K562 (cell line): ENCODE results near the gene SMCHD1. TPM values are rescaled to one million over a fixed set of nuclear protein-coding genes. Genes with fewer than 3 reads are reported as not detected.

Experiments used
- BCL6 ChIP-seq: fragments of 250-450 bp; sonication (Bioruptor Pico); IDR thresholded peaks from 2 replicates; pipeline ENCODE4 v1.4.0; 2020
- BRD9 ChIP-seq: fragments of 450-650 bp; IDR thresholded peaks from 2 replicates; pipeline ENCODE4 v1.6.1; 2018; ENCODE audit warnings: low read depth; ENCODE audit not compliant: partially characterized antibody
- CHD1 ChIP-seq: fragments of 200-600 bp; sonication (generic); IDR thresholded peaks from one replicate; pipeline ENCODE4 v1.6.1; 2012; ENCODE audit warnings: mild to moderate bottlenecking, moderate library complexity, low read length, inconsistent platforms
- DIDO1 ChIP-seq: fragments of 450-650 bp; IDR thresholded peaks from 2 replicates; pipeline ENCODE4 v1.6.1; 2016; ENCODE audit warnings: low read depth, missing biosample characterization, missing genetic modification characterization
- HMGN3 ChIP-seq: IDR thresholded peaks from 2 replicates; pipeline ENCODE4 v1.6.1; 2011; ENCODE audit warnings: borderline replicate concordance, low read depth, mild to moderate bottlenecking, mixed read lengths, low read length; ENCODE audit not compliant: insufficient read length; ENCODE audit errors: extremely low read depth
- LCOR ChIP-seq: sonication (generic); formaldehyde crosslinking; IDR thresholded peaks from 2 replicates; pipeline ENCODE4 v1.8.0; 2022; ENCODE audit warnings: mild to moderate bottlenecking, missing genetic modification reagents
- MAZ ChIP-seq, 2 experiments: fragments of 450-650 bp in 1 of 2; sonication (generic) in 1 of 2; formaldehyde crosslinking; IDR thresholded peaks in 1 of 2; conservative IDR thresholded peaks in 1 of 2; 2 replicates each; pipeline versions ENCODE4 v1.4.0 to v1.5.0; 2020; ENCODE audit warnings: mild to moderate bottlenecking in 1 of 2, missing genetic modification reagents in 1 of 2
- MBD2 ChIP-seq: sonication (generic); IDR thresholded peaks from 2 replicates; pipeline ENCODE4 v1.6.1; 2016; ENCODE audit warnings: low read depth, borderline replicate concordance
- MCM2 ChIP-seq: fragments of 450-650 bp; IDR thresholded peaks from 2 replicates; pipeline ENCODE4 v1.6.1; 2017; ENCODE audit warnings: low read depth, mild to moderate bottlenecking
- MECOM ChIP-seq: fragments of 250-450 bp; sonication (Bioruptor Pico); IDR thresholded peaks from 2 replicates; pipeline ENCODE4 v1.8.0; 2022; ENCODE audit warnings: inconsistent platforms
- MED1 ChIP-seq: sonication (generic); formaldehyde crosslinking; IDR thresholded peaks from 2 replicates; pipeline ENCODE4 v1.8.1; 2023; ENCODE audit warnings: missing genetic modification reagents, borderline replicate concordance
- MYBL2 ChIP-seq, 2 experiments: fragments of 450-650 bp in 1 of 2; sonication (generic) in 1 of 2; formaldehyde crosslinking in 1 of 2; IDR thresholded peaks; 2 replicates each; pipeline versions ENCODE4 v1.6.1 to v1.8.1; 2017 to 2022; ENCODE audit warnings: borderline replicate concordance in 1 of 2, inconsistent platforms in 1 of 2, low read depth in 1 of 2, mild to moderate bottlenecking in 1 of 2, missing genetic modification reagents in 1 of 2, moderate library complexity in 1 of 2
- NCOA6 ChIP-seq: fragments of 450-650 bp; IDR thresholded peaks from 2 replicates; pipeline ENCODE4 v1.6.1; 2017; ENCODE audit warnings: mild to moderate bottlenecking
- NFXL1 ChIP-seq: fragments of 450-650 bp; formaldehyde crosslinking; IDR thresholded peaks from 2 replicates; pipeline ENCODE4 v1.4.0; 2021; ENCODE audit warnings: mild to moderate bottlenecking
- PHB2 ChIP-seq: fragments of 450-650 bp; IDR thresholded peaks from 2 replicates; pipeline ENCODE4 v1.6.1; 2017; ENCODE audit warnings: low read depth
- PRMT5 ChIP-seq: sonication (generic); formaldehyde crosslinking; IDR thresholded peaks from 2 replicates; pipeline ENCODE4 v1.5.0; 2020; ENCODE audit warnings: missing genetic modification reagents
- SOX6 ChIP-seq: fragments of 450-650 bp; IDR thresholded peaks from 2 replicates; pipeline ENCODE4 v1.6.1; 2014; ENCODE audit warnings: mild to moderate bottlenecking
- TCF3 ChIP-seq: sonication (generic); formaldehyde crosslinking; IDR thresholded peaks from 2 replicates; pipeline ENCODE4 v1.4.0; 2020; ENCODE audit warnings: mild to moderate bottlenecking, missing genetic modification reagents
- TCFL5 ChIP-seq: fragments of 250-450 bp; sonication (Bioruptor Pico); conservative IDR thresholded peaks from 2 replicates; pipeline ENCODE4 v1.6.1; 2021; ENCODE audit warnings: mild to moderate bottlenecking, moderate library complexity, matching md5 sums
- ZBED1 ChIP-seq: IDR thresholded peaks from 2 replicates; pipeline ENCODE4 v1.6.1; 2014
- ZBTB8A ChIP-seq: fragments of 450-650 bp; IDR thresholded peaks from 2 replicates; pipeline ENCODE4 v1.6.1; 2018; ENCODE audit warnings: mild to moderate bottlenecking, moderate library complexity; ENCODE audit not compliant: partially characterized antibody
- ZC3H4 ChIP-seq: sonication (generic); formaldehyde crosslinking; IDR thresholded peaks from 2 replicates; pipeline ENCODE4 v1.9.0; 2021; ENCODE audit warnings: missing genetic modification reagents, borderline replicate concordance
- ZKSCAN8 ChIP-seq: fragments of 200-800 bp; sonication (Bioruptor generic); IDR thresholded peaks from 2 replicates; pipeline ENCODE4 v1.6.1; 2016; ENCODE audit warnings: missing genetic modification characterization, missing compliant biosample characterization
- ZNF143 ChIP-seq: sonication (generic); formaldehyde crosslinking; IDR thresholded peaks from 2 replicates; pipeline ENCODE4 v1.9.0; 2022; ENCODE audit warnings: mild to moderate bottlenecking, missing genetic modification reagents
- ZNF184 ChIP-seq: sonication (generic); formaldehyde crosslinking; IDR thresholded peaks from 2 replicates; pipeline ENCODE4 v1.5.0; 2020; ENCODE audit warnings: missing genetic modification reagents
- ZNF217 ChIP-seq: sonication (generic); formaldehyde crosslinking; IDR thresholded peaks from 2 replicates; pipeline ENCODE4 v1.8.0; 2022; ENCODE audit warnings: mild to moderate bottlenecking, missing genetic modification reagents
- ZNF324 ChIP-seq: fragments of 250-450 bp; sonication (Bioruptor Pico); IDR thresholded peaks from 2 replicates; pipeline ENCODE4 v1.4.0; 2020; ENCODE audit warnings: mild to moderate bottlenecking
- ZNF431 ChIP-seq: sonication (generic); formaldehyde crosslinking; IDR thresholded peaks from 2 replicates; pipeline ENCODE4 v1.8.0; 2022; ENCODE audit warnings: mild to moderate bottlenecking, missing genetic modification reagents
- ZNF699 ChIP-seq: fragments of 250-450 bp; sonication (Bioruptor Pico); IDR thresholded peaks from 2 replicates; pipeline ENCODE4 v1.8.0; 2021; ENCODE audit warnings: mild to moderate bottlenecking, moderate library complexity; ENCODE audit not compliant: insufficient replicate concordance
- ZNF76 ChIP-seq: fragments of 250-450 bp; sonication (Bioruptor Pico); IDR thresholded peaks from 2 replicates; pipeline ENCODE4 v1.4.0; 2020; ENCODE audit warnings: mild to moderate bottlenecking, moderate library complexity, borderline replicate concordance
- polyA plus RNA-seq, 8 experiments: library from polyadenylated mRNA; depleted of rRNA in 4 of 8; stranded (reverse) in 5 of 8; unstranded in 3 of 8; fragments of >200 nt; fragmentation: Nextera tagmentation in 2 of 8; fragmentation: Illumina TruSeq in 1 of 8; extraction: Ambion mirVana in 2 of 8; extraction: Trizol in 1 of 8; gene quantifications; 2 replicates each; pipeline versions ENCODE4 v1.2.1 to v1.2.3, GENCODE V29; 2011 to 2014; ENCODE audit warnings: inconsistent platforms in 1 of 8, missing spikeins in 1 of 8
- total RNA-seq, 7 experiments: library from RNA; depleted of rRNA in 6 of 7; stranded (reverse); fragments of >200 nt in 6 of 7; fragmentation: Illumina TruSeq in 2 of 7; extraction: Trizol in 2 of 7; gene quantifications; 2 replicates each; pipeline versions ENCODE4 v1.2.1 to v1.2.3, GENCODE V29; 2011 to 2021; ENCODE audit warnings: low replicate concordance in 1 of 7
- TF ChIP-seq, protein P1 (sequence below): fragments of 250-450 bp; sonication (Bioruptor Pico); IDR thresholded peaks from 2 replicates; pipeline ENCODE4 v1.9.0; 2021; ENCODE audit warnings: mild to moderate bottlenecking
- TF ChIP-seq, protein P2 (sequence below): fragments of 250-450 bp; sonication (Bioruptor Pico); IDR thresholded peaks from 2 replicates; pipeline ENCODE4 v1.6.1; 2021; ENCODE audit warnings: mild to moderate bottlenecking
- TF ChIP-seq, protein P3 (sequence below): sonication (generic); formaldehyde crosslinking; IDR thresholded peaks from 2 replicates; pipeline ENCODE4 v1.8.0; 2022; ENCODE audit warnings: mild to moderate bottlenecking, low read depth, missing genetic modification reagents

SMCHD1 gene
- total and polyA plus RNA-seq, 9 of the 15 experiments (the other 6 are each of a cell fraction or from before 2014, with no cell fraction given) = 6.3 to 144 (median 72.7) TPM

DNA sequence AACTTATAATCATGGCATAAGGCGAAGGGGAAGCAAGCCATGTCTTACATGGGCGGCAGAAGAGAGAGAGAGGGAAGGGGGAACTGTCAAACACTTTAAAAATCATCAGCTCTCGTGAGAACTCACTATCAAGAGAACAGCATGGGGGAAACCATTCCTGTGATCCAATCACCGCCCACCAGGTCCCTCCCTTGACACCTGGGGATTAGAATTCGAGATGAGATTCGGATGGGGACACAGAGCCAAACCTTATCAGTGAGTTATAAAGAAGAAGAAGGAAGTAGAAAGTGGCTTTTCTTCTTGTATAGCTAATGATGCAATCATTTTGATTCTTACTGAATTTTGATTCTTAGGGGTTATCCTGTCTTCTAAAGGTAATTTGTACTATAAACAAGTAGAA, 51.4 kb downstream of the SMCHD1 start (continued):
- no peak for TF ChIP-seq ZNF324
- TF ChIP-seq TCF3 = peak; percentile 63
- no peak for TF ChIP-seq HMGN3
- no peak for TF ChIP-seq ZNF143
- TF ChIP-seq ZNF699 (CRISPR knock-in tag) = no peak
- TF ChIP-seq MYBL2 (IDR thresholded peaks at IDR 0.05; ENCODE audit: low read depth) = peak; percentile 49; the same call in 1 of the 2 replicates
- no peak for TF ChIP-seq MYBL2 (CRISPR knock-in tag; IDR thresholded peaks at IDR 0.05; ENCODE audit: borderline replicate concordance)
- TF ChIP-seq ZC3H4 = no peak
- TF ChIP-seq MAZ (CRISPR knock-in tag; conservative IDR thresholded peaks at IDR 0.05 in 1 of 2, IDR thresholded peaks at IDR 0.05 in 1 of 2) = no peak
- no peak for TF ChIP-seq MBD2
- TF ChIP-seq BRD9 = no peak
- TF ChIP-seq ZBED1 = no peak
- TF ChIP-seq ZBTB8A = no peak
- no peak for TF ChIP-seq MCM2
- TF ChIP-seq, protein P1, sequence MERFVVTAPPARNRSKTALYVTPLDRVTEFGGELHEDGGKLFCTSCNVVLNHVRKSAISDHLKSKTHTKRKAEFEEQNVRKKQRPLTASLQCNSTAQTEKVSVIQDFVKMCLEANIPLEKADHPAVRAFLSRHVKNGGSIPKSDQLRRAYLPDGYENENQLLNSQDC (CRISPR knock-in tag) = no peak
- no peak for TF ChIP-seq BCL6 (CRISPR knock-in tag)
- TF ChIP-seq, protein P2, sequence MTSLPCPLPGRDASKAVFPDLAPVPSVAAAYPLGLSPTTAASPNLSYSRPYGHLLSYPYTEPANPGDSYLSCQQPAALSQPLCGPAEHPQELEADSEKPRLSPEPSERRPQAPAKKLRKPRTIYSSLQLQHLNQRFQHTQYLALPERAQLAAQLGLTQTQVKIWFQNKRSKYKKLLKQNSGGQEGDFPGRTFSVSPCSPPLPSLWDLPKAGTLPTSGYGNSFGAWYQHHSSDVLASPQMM (CRISPR knock-in tag) = no peak
- TF ChIP-seq ZNF217 (CRISPR knock-in tag) = no peak
- TF ChIP-seq PHB2 = no peak
- no peak for TF ChIP-seq ZNF184
- no peak for TF ChIP-seq LCOR (CRISPR knock-in tag)
- no peak for TF ChIP-seq MED1
- no peak for TF ChIP-seq TCFL5
- TF ChIP-seq ZNF76 = no peak
- no peak for TF ChIP-seq NCOA6
- no peak for TF ChIP-seq NFXL1 (CRISPR knock-in tag)
- TF ChIP-seq, protein P3, sequence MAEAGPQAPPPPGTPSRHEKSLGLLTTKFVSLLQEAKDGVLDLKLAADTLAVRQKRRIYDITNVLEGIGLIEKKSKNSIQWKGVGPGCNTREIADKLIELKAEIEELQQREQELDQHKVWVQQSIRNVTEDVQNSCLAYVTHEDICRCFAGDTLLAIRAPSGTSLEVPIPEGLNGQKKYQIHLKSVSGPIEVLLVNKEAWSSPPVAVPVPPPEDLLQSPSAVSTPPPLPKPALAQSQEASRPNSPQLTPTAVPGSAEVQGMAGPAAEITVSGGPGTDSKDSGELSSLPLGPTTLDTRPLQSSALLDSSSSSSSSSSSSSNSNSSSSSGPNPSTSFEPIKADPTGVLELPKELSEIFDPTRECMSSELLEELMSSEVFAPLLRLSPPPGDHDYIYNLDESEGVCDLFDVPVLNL (CRISPR knock-in tag) = no peak
- no peak for TF ChIP-seq PRMT5 (CRISPR knock-in tag)
- TF ChIP-seq ZKSCAN8 = no peak
- TF ChIP-seq SOX6 = peak; percentile 44; the same call in 1 of the 2 replicates
- peak; percentile 92 for TF ChIP-seq ZNF431 (CRISPR knock-in tag)
- no peak for TF ChIP-seq CHD1
- TF ChIP-seq DIDO1 (tag) = no peak
- TF ChIP-seq MECOM (CRISPR knock-in tag) = no peak
